A673 (cell line): ENCODE measurements around the gene TAB3. TPM values are rescaled to one million over a fixed set of nuclear protein-coding genes. Genes with fewer than 3 reads are reported as not detected.

ENCODE experiments used
- BruUV-seq: library from RNA; stranded (reverse); fragments of 400-500 nt; replicated peaks from 2 replicates; lab custom pipeline; 2021; lab: Mats Ljungman, UMichigan
- CTCF ChIA-PET: fragments of 300-600 bp; sonication (Branson Sonifier 250); formaldehyde crosslinking; loops from one replicate; lab custom pipeline; 2022; ENCODE audit warnings: antibody characterized with exemption; lab: Charles Lee
- POLR2A ChIA-PET: fragments of 300-600 bp; sonication (Branson Sonifier 250); formaldehyde crosslinking; loops from one replicate; lab custom pipeline; 2022; ENCODE audit warnings: antibody characterized with exemption; ENCODE audit not compliant: low non-redundant PET; lab: Charles Lee
- DNase-seq: peaks from one replicate; pipeline ENCODE4 v3.0.0-alpha.2; 2015; ENCODE audit warnings: low spot score
- H3K27ac ChIP-seq: fragments of 200-600 bp; sonication (generic); 2 replicates; pipeline ENCODE4 v1.5.1; 2016; ENCODE audit warnings: mixed run types, low read depth, mild to moderate bottlenecking, mixed read lengths, antibody characterized with exemption, low read length; ENCODE audit not compliant: poor library complexity, severe bottlenecking
- H3K27me3 ChIP-seq: fragments of 200-600 bp; sonication (generic); replicated peaks from 2 replicates; pipeline ENCODE4 v1.6.1; 2017; ENCODE audit warnings: mixed run types, low read depth, mild to moderate bottlenecking, mixed read lengths, antibody characterized with exemption, low read length; ENCODE audit not compliant: insufficient read depth, poor library complexity
- H3K36me3 ChIP-seq: fragments of 200-600 bp; sonication (generic); 2 replicates; pipeline ENCODE4 v1.6.1; 2016; ENCODE audit warnings: mixed run types, mild to moderate bottlenecking, mixed read lengths, antibody characterized with exemption, low read length; ENCODE audit not compliant: insufficient read depth, poor library complexity, severe bottlenecking
- H3K4me1 ChIP-seq: fragments of 200-600 bp; sonication (generic); 2 replicates; pipeline ENCODE4 v1.6.1; 2017; ENCODE audit warnings: mixed run types, mild to moderate bottlenecking, mixed read lengths, antibody characterized with exemption, low read length; ENCODE audit not compliant: insufficient read depth, poor library complexity, severe bottlenecking
- H3K4me3 ChIP-seq: fragments of 200-600 bp; sonication (generic); 2 replicates; pipeline ENCODE4 v1.5.1; 2016; ENCODE audit warnings: low read depth, mixed run types, mild to moderate bottlenecking, mixed read lengths, low read length; ENCODE audit not compliant: poor library complexity, severe bottlenecking
- H3K9me3 ChIP-seq: fragments of 200-600 bp; sonication (generic); 2 replicates; pipeline ENCODE4 v1.6.1; 2016; ENCODE audit warnings: mixed run types, low read depth, mild to moderate bottlenecking, mixed read lengths, antibody characterized with exemption, low read length; ENCODE audit not compliant: poor library complexity, severe bottlenecking
- EZH2 ChIP-seq: fragments of 200-600 bp; sonication (generic); IDR thresholded peaks from 2 replicates; pipeline ENCODE4 v1.6.1; 2017; ENCODE audit warnings: borderline replicate concordance, low read depth, mild to moderate bottlenecking, mixed read lengths, antibody characterized with exemption, low read length; ENCODE audit not compliant: poor library complexity, severe bottlenecking
- intact Hi-C: fragments of 100-400 bp; cut with micrococcal nuclease; formaldehyde crosslinking; loops from one replicate; pipeline ENCODE4 v1.10.0; 2022; ENCODE audit not compliant: unreplicated experiment
- total RNA-seq: library from RNA; stranded (reverse); gene quantifications from 2 replicates; pipeline ENCODE4 v1.2.3, GENCODE V29; 2021
- TF ChIP-seq, protein P1 (sequence below): fragments of 300-800, 200-600 bp; sonication (generic); conservative IDR thresholded peaks from 2 replicates; pipeline ENCODE4 v1.5.1; 2017; ENCODE audit warnings: low read depth, mild to moderate bottlenecking, antibody characterized with exemption, low read length, moderate library complexity, mixed read lengths

Gene TAB3
- total RNA-seq, 1 experiment from 2014 or later, result 12.0 TPM

DNA sequence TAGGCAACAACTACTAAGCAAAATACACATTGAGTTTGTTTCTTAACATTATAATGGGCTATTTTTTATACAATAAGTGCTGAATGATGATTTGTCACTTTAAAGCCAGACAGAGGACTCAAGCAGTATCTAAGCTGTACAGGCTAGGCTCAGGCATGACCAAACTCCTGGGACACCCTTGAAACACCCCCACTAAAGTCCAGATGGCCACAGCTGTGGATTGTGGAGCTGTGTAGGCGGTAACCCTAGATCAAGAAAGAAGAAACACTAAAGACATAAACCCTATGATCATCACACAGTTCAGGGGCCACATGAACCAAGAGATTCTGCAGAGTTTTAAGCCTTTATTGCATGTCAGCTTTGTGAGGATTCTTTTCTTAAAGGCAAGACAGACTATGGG is 25.1 kb downstream of the TAB3 start:
- DNase-seq, result no peak
- H3K27ac ChIP-seq, result no peak overlapping the region
- CTCF ChIA-PET, result no interaction called here
- no peaks in the 10 kb centered on the region for H3K36me3 ChIP-seq
- no peak overlapping the region for H3K4me3 ChIP-seq
- no peaks in the 10 kb centered on the region for H3K9me3 ChIP-seq
- BruUV-seq, result no TSS peak
- TF ChIP-seq, protein P1, sequence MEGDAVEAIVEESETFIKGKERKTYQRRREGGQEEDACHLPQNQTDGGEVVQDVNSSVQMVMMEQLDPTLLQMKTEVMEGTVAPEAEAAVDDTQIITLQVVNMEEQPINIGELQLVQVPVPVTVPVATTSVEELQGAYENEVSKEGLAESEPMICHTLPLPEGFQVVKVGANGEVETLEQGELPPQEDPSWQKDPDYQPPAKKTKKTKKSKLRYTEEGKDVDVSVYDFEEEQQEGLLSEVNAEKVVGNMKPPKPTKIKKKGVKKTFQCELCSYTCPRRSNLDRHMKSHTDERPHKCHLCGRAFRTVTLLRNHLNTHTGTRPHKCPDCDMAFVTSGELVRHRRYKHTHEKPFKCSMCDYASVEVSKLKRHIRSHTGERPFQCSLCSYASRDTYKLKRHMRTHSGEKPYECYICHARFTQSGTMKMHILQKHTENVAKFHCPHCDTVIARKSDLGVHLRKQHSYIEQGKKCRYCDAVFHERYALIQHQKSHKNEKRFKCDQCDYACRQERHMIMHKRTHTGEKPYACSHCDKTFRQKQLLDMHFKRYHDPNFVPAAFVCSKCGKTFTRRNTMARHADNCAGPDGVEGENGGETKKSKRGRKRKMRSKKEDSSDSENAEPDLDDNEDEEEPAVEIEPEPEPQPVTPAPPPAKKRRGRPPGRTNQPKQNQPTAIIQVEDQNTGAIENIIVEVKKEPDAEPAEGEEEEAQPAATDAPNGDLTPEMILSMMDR, result no peak
- TF ChIP-seq EZH2, result no peak
- POLR2A ChIA-PET, result no interaction called here
- intact Hi-C loops, result no loop called here
- no peaks in the 10 kb centered on the region for H3K4me1 ChIP-seq
- no peaks in the 10 kb centered on the region for H3K27me3 ChIP-seq

DNA sequence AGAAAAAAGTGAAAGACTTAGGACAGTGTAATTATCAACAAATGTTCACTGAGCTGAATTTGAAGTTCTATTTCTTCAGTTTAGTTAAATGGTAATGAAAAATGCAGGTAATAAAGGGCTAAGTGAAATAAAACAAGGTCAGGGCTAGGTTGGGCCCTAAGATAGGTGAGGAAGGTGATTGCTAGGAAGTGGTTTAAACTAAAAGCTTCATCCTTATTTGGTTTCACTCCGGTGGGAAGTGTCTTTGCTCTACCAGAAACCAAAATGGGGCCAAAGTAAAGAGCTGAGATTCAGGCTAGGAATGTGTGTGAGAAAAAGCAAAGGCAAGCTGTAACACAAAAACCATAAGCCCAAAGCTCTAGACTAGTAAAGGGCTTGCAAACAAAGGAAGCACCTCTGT is 31.0 kb downstream of the TAB3 start:
- no peaks in the 10 kb centered on the region for H3K36me3 ChIP-seq
- no peak for TF ChIP-seq EZH2
- TF ChIP-seq, protein P1, result no peak
- DNase-seq, result no peak
- no peak overlapping the region for H3K27ac ChIP-seq
- H3K27me3 ChIP-seq, result no peaks in the 10 kb centered on the region
- no peaks in the 10 kb centered on the region for H3K4me1 ChIP-seq
- H3K4me3 ChIP-seq, result no peak overlapping the region
- ChIA-PET POLR2A (no interaction called here), CTCF (no interaction called here)
- BruUV-seq, result no TSS peak
- intact Hi-C loops, result no loop called here
- no peaks in the 10 kb centered on the region for H3K9me3 ChIP-seq

DNA sequence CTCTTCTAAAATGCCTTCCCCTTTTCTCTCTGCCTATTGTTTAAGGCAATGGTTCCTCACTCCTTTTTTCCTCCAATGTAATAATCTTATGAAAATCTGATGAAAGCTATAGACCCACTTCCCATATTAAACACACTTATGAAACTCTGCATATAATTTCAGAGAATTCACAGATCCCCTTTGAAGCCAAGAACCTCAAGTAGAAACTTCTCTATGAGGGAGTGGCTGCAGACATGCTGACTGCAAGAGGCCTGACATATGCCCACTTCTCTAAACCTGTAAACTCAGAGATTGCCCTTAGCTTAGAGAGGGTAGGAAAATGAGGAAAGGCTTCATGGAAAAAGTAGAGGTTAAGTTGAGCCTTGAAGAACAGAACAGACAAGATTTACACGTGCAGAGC is 37.6 kb downstream of the TAB3 start:
- intact Hi-C loops, result no loop called here
- Histone ChIP-seq H3K36me3 (no peaks in the 10 kb centered on the region), H3K4me1 (no peaks in the 10 kb centered on the region), H3K27me3 (no peaks in the 10 kb centered on the region), H3K27ac (no peak overlapping the region), H3K4me3 (no peak overlapping the region), H3K9me3 (no peaks in the 10 kb centered on the region)
- ChIA-PET POLR2A (no interaction called here), CTCF (no interaction called here)
- no peak for DNase-seq
- no peak for TF ChIP-seq EZH2
- TF ChIP-seq, protein P1, result no peak
- no TSS peak for BruUV-seq
